ENCODE results near the gene TWSG1. TPM values are rescaled to one million over a fixed set of nuclear protein-coding genes. Genes with fewer than 3 reads are reported as not detected.

The TWSG1 gene
- total RNA-seq, 1 experiment from 2014 or later, result 19.3 TPM

DNA sequence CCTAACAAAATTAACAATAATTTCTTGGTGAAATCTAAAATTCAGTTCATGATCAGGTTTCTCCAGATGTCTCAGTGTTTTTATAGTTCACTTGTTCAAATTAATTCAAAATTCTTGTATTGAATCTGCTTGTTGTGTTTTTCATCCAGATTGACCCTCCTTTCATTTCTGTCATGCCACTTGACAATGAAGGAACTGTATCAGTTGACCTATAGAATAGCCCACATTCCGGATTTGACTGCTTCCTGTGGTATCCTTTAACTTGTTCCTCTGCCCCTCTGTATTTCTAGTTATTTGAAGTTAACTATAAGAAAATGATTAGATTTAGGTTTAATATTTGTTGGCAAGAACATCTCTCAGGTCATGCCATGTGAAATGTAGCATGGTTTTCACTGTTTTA is 53.3 kb downstream of the TWSG1 start (continued):
- TF ChIP-seq, protein P1, sequence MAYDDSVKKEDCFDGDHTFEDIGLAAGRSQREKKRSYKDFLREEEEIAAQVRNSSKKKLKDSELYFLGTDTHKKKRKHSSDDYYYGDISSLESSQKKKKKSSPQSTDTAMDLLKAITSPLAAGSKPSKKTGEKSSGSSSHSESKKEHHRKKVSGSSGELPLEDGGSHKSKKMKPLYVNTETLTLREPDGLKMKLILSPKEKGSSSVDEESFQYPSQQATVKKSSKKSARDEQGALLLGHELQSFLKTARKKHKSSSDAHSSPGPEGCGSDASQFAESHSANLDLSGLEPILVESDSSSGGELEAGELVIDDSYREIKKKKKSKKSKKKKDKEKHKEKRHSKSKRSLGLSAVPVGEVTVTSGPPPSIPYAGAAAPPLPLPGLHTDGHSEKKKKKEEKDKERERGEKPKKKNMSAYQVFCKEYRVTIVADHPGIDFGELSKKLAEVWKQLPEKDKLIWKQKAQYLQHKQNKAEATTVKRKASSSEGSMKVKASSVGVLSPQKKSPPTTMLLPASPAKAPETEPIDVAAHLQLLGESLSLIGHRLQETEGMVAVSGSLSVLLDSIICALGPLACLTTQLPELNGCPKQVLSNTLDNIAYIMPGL (CRISPR knock-in tag; IDR thresholded peaks at IDR 0.05), result no peak
- no peak for TF ChIP-seq CBFB (CRISPR knock-in tag; IDR thresholded peaks at IDR 0.05; ENCODE audit: low read depth)
- TF ChIP-seq, protein P2, sequence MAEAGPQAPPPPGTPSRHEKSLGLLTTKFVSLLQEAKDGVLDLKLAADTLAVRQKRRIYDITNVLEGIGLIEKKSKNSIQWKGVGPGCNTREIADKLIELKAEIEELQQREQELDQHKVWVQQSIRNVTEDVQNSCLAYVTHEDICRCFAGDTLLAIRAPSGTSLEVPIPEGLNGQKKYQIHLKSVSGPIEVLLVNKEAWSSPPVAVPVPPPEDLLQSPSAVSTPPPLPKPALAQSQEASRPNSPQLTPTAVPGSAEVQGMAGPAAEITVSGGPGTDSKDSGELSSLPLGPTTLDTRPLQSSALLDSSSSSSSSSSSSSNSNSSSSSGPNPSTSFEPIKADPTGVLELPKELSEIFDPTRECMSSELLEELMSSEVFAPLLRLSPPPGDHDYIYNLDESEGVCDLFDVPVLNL (CRISPR knock-in tag; IDR thresholded peaks at IDR 0.05; ENCODE audit: borderline replicate concordance, low read depth), result no peak
- no peak for TF ChIP-seq JUN (CRISPR knock-in tag; IDR thresholded peaks at IDR 0.05)
- TF ChIP-seq, protein P3, sequence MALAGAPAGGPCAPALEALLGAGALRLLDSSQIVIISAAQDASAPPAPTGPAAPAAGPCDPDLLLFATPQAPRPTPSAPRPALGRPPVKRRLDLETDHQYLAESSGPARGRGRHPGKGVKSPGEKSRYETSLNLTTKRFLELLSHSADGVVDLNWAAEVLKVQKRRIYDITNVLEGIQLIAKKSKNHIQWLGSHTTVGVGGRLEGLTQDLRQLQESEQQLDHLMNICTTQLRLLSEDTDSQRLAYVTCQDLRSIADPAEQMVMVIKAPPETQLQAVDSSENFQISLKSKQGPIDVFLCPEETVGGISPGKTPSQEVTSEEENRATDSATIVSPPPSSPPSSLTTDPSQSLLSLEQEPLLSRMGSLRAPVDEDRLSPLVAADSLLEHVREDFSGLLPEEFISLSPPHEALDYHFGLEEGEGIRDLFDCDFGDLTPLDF (CRISPR knock-in tag; IDR thresholded peaks at IDR 0.05), result no peak
- no peak for TF ChIP-seq MXD4 (CRISPR knock-in tag; IDR thresholded peaks at IDR 0.05; ENCODE audit: borderline replicate concordance)
- TF ChIP-seq, protein P4, sequence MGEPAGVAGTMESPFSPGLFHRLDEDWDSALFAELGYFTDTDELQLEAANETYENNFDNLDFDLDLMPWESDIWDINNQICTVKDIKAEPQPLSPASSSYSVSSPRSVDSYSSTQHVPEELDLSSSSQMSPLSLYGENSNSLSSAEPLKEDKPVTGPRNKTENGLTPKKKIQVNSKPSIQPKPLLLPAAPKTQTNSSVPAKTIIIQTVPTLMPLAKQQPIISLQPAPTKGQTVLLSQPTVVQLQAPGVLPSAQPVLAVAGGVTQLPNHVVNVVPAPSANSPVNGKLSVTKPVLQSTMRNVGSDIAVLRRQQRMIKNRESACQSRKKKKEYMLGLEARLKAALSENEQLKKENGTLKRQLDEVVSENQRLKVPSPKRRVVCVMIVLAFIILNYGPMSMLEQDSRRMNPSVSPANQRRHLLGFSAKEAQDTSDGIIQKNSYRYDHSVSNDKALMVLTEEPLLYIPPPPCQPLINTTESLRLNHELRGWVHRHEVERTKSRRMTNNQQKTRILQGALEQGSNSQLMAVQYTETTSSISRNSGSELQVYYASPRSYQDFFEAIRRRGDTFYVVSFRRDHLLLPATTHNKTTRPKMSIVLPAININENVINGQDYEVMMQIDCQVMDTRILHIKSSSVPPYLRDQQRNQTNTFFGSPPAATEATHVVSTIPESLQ (CRISPR knock-in tag; IDR thresholded peaks at IDR 0.05), result no peak

DNA sequence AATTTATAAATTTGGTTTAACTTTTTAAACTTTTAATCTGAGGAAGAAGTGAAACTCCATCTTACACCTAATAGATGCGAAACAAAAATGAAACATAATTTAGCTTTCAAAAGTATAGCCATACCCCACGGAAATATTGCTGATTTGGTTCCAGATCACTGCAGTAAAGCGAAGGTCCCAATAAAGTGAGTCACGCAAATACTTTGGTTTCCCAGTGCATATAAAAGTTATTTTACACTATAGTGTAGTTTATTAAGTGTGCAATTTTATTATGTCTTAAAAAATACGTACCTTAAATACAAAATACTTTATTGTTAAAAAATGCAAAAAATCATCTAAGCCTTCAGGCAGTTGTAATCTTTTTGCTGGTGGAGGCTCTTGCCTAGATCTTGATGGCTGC is 55.1 kb downstream of the TWSG1 start:
- peaks cover 20% of the 10 kb centered on the region for H3K9me3 Mint-ChIP-seq

More for the DNA sequence above, 55.1 kb downstream of the TWSG1 start:
- CTCF ChIA-PET, result no interaction called here
- TF ChIP-seq SMAD4 (CRISPR knock-in tag; IDR thresholded peaks at IDR 0.05), result no peak
- TF ChIP-seq, protein P1 (CRISPR knock-in tag; IDR thresholded peaks at IDR 0.05), result no peak
- TF ChIP-seq KAT7 (CRISPR knock-in tag; IDR thresholded peaks at IDR 0.05; ENCODE audit: borderline replicate concordance), result no peak
- TF ChIP-seq, protein P5, sequence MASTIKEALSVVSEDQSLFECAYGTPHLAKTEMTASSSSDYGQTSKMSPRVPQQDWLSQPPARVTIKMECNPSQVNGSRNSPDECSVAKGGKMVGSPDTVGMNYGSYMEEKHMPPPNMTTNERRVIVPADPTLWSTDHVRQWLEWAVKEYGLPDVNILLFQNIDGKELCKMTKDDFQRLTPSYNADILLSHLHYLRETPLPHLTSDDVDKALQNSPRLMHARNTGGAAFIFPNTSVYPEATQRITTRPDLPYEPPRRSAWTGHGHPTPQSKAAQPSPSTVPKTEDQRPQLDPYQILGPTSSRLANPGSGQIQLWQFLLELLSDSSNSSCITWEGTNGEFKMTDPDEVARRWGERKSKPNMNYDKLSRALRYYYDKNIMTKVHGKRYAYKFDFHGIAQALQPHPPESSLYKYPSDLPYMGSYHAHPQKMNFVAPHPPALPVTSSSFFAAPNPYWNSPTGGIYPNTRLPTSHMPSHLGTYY (CRISPR knock-in tag; IDR thresholded peaks at IDR 0.05), result no peak
- no peak for TF ChIP-seq JAZF1 (CRISPR knock-in tag; IDR thresholded peaks at IDR 0.05)
- no peak for TF ChIP-seq ZNF219 (CRISPR knock-in tag; IDR thresholded peaks at IDR 0.05; ENCODE audit: borderline replicate concordance)
- TF ChIP-seq, protein P6, sequence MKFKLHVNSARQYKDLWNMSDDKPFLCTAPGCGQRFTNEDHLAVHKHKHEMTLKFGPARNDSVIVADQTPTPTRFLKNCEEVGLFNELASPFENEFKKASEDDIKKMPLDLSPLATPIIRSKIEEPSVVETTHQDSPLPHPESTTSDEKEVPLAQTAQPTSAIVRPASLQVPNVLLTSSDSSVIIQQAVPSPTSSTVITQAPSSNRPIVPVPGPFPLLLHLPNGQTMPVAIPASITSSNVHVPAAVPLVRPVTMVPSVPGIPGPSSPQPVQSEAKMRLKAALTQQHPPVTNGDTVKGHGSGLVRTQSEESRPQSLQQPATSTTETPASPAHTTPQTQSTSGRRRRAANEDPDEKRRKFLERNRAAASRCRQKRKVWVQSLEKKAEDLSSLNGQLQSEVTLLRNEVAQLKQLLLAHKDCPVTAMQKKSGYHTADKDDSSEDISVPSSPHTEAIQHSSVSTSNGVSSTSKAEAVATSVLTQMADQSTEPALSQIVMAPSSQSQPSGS (CRISPR knock-in tag; IDR thresholded peaks at IDR 0.05; ENCODE audit: borderline replicate concordance, low read depth), result no peak
- TF ChIP-seq, protein P7, sequence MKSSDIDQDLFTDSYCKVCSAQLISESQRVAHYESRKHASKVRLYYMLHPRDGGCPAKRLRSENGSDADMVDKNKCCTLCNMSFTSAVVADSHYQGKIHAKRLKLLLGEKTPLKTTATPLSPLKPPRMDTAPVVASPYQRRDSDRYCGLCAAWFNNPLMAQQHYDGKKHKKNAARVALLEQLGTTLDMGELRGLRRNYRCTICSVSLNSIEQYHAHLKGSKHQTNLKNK (CRISPR knock-in tag; IDR thresholded peaks at IDR 0.05), result no peak
- no peak for TF ChIP-seq ZNF671 (CRISPR knock-in tag; IDR thresholded peaks at IDR 0.05)
- no peak for TF ChIP-seq TEAD4 (CRISPR knock-in tag; IDR thresholded peaks at IDR 0.05)
- no peak for TF ChIP-seq ZNF416 (CRISPR knock-in tag; IDR thresholded peaks at IDR 0.05)
- TF ChIP-seq, protein P8, sequence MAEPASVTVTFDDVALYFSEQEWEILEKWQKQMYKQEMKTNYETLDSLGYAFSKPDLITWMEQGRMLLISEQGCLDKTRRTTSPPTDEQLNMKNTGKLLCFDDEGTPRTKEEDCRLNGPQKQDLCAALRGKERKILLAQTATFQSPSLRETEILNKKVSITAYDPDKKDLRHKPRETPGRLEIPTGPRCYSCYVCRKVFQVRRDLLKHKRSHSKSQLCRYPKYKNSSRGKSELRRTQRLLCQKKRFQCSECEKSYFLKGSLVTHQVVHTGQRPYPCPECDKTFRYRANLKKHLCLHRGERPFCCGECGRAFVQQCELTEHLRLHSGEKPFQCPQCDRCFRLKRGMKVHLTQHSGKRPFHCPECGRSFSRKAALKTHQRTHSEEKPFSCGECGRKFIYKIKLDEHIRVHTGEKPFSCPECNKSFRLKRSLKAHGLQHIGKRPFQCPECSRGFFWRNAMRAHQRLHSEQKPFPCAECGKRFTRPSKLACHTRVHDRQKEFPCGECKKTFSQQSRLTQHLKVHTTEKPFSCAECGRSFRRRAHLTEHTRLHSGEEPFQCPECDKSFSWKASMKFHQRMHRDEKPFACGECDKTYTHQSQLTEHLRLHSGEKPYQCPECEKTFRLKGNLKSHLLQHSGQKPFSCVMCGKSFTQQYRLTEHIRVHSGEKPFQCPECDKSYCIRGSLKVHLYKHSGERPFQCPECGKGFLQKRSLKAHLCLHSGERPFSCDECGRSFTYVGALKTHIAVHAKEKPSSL (CRISPR knock-in tag; conservative IDR thresholded peaks at IDR 0.05), result no peak
- TF ChIP-seq ZNF317 (CRISPR knock-in tag; IDR thresholded peaks at IDR 0.05; ENCODE audit: borderline replicate concordance, low read depth), result no peak
- ATAC-seq (no peak), DNase-seq (ENCODE audit: low spot score) (no peak)
- H3K4me1 Mint-ChIP-seq, result no peaks in the 10 kb centered on the region
- H3K27me3 Mint-ChIP-seq (ENCODE audit: low read depth), result no peaks in the 10 kb centered on the region
- H3K4me3 Mint-ChIP-seq, result no peak overlapping the region
- H3K36me3 Mint-ChIP-seq, result peaks cover 26% of the 10 kb centered on the region
- H3K27ac Mint-ChIP-seq, result no peak overlapping the region
- POLR2A ChIA-PET, result no interaction called here
